Activated gamma-delta T cell treated with anti-CD3 and anti-CD28 coated beads, Interleukin-2, amount 50 U/mL, for 16 hours (primary cell): ENCODE measurements around the gene GPR78.

Source experiments
- DNase-seq: peaks from one replicate; pipeline ENCODE4 v3.0.0-alpha.2; 2020; ENCODE audit warnings: low read depth

The GPR78 gene

DNA sequence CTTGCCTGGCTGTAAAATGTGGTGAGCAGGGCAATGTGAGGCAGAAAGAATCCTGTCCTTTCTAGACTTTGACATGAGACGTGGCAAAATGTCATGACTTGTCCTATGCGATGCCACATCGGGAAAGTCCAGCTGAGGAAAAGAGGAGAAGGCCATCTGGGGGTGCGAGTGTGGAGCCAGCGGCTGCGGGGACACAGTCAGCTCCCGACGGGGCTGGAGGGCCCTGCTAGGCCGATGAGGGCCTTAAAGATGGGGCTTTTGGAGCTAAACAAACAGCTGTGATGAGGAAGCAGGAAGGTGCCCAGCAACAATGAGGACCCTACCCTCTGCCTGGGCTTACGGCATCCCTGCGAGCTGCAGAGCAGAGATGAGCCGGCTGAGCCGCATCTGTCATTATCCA, 20.1 kb downstream of the GPR78 start:
- no peak for DNase-seq

DNA sequence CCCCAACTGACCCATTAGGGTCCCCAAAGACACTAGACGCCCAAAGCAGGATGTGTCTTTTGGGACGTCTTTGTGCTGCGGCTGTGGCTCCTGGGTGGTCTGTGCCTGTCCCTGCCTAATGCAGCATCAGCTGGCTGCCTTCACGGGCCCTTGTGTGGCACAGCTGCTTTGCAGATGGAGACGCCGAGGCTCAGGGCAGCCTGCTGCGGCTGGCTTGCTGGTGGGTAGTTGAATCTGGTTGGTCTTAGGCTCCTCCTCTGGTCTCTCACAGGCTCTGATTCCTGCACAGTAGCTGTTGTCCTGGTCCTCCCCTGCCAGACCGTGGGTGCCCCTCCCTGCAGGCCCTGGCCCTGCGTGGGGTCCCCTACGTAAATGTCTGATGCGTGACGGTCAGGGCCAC, 20.5 kb downstream of the GPR78 start:
- no peak for DNase-seq

DNA sequence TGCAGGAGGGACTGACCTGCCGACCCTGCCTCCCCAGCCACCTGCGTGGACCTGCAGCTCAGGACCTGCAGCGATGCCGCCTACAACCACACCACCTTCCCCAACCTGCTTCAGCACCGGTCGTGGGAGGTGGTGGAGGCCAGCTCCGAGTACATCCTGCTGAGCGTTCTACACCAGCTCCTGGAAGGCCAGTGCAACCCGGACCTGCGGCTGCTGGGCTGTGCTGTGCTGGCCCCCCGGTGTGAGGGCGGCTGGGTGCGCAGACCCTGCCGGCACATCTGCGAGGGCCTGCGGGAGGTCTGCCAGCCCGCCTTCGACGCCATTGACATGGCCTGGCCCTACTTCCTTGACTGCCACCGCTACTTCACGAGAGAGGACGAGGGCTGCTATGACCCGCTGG, 20.9 kb downstream of the GPR78 start:
- no peak for DNase-seq

DNA sequence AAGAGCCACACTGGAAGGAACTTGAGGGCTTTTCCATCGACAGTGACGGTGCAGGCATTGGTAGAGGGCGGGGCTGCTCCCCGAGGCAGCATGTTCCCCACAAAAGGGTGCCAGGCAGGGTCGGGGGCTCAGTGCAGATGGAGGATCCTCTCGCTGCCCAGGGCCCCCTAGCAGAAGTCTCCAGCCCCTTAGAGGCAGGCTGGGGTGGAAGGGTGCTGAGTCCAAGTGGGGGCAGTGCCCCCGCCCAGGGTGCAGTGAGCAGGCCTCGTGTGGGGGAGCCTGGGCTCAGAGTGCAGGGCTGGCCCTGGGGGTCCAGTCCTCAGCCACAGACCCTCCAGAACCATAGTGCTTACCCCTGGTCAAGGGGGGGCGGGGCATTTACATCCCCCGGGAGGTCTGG, 21.4 kb downstream of the GPR78 start:
- no peak for DNase-seq

DNA sequence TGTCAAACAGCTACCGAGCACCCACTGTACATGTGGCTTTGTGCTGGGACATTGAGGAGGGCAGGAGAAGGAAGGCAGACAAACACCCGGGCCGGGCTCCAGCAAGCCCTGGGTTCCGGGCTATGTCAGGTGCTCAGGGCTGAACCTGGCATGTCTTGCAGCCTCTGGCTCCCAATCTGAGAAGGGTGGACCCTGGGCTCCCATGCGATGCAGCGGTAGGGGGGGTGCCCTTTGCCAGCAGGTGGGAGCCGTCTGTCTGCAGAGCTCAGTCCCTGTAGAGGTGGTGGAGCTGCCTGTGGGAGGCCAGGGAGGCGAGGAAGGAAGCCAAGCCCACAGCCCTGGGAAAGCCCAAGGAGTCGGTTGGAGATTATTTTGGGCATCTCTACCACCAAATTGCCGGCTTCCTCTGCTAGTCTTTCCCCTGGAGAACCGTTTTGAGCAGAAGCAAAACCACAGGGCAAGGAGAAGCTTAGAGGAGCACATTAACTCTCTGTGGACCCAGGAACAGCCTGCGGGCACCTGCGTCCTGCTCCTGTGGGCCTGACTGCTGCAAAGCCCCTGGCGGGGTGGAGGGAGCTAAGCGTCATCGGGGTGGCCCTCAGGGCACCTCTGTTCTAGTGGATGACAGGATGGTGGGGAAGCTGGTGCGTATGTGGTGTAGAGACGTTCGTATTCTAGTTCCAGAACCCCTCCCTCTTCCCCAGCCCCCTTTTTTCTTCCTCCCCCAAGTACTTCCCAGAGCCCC, 22.7 kb downstream of the GPR78 start:
- no peak for DNase-seq

DNA sequence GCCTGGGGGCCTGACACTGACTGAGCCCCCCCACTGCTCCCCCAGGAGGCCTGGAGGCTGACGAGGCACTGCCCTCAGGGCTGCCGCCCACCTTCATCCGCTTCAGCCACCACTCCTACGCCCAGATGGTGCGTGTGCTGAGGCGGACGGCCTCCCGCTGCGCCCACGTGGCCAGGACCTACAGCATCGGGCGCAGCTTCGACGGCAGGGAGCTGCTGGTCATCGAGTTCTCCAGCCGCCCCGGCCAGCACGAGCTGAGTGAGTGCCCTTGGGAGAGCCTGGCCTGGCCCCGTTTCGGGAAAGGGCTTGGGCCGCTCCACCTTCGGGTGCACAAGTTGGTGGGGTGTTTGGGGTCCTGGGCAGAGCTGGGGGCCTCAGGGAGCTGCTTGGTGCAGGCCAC, 23.7 kb downstream of the GPR78 start:
- DNase-seq, result no peak

GRCh38 chr4:8605289-8605688, 25.1 kb downstream of the GPR78 start:
- DNase-seq, result no peak

GRCh38 chr4:8606476-8606875, 26.3 kb downstream of the GPR78 start:
- no peak for DNase-seq

DNA sequence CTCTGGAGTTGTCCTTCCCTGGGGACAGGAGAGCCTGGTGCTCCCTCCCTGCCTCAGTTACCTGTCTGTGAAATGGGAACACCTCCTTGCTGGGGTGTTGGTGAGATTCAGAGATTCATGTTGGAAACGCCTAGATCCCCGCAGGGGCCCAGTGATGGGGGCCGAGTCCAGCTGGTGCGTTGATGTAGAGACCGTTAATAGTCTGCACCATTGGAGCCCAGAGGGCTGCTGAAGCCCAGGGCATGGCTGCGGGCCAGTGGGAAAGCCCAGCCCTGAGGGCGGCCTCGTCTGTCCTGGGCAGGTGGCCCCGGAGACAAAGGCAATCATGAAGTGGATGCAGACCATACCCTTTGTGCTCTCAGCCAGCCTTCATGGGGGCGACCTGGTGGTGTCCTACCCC, 26.8 kb downstream of the GPR78 start:
- no peak for DNase-seq

DNA sequence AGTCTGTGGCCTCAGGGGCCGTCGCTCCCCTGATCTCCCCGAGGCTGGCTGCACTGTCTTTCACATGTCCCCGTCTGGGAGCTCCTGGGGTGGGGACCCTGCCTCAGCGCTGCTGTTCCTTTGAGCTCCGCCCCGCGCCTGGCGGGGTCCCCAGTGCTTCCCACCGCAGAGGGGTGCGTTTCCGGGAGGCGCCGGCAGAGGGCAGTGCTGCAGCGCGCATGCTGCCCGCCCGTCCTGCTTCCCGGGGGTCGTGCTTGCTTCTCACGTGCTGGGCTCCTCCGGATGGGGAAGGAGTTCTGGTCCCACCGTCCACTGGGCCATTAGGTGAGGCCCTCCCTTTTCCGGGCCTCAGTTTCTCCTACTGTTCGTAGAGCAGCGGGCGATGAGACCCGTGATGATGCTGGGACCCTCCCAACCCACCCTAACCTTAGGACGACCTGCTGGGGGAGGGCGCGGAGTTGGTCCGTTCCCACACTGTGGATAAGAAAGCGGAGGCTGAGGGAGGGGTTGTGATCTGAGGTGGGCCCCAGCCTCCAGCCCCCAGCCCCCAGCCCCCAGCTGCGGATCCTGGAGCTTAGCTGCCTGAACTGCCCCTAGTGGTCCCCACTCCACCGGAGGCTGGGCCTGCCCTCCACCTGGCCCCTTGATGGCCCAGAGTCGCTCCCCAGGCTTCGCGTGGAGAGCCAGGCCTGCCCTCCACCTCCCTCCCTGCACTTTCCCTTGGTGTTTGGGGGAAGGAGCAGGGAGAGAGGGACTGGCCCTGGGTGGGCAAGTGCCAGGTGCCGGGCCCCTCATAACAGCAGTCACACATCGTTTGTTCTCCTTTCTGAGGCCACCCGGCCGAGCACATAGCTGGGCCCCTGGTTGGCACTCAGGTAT, 27.6 kb downstream of the GPR78 start:
- peak; percentile 4 for DNase-seq

DNA sequence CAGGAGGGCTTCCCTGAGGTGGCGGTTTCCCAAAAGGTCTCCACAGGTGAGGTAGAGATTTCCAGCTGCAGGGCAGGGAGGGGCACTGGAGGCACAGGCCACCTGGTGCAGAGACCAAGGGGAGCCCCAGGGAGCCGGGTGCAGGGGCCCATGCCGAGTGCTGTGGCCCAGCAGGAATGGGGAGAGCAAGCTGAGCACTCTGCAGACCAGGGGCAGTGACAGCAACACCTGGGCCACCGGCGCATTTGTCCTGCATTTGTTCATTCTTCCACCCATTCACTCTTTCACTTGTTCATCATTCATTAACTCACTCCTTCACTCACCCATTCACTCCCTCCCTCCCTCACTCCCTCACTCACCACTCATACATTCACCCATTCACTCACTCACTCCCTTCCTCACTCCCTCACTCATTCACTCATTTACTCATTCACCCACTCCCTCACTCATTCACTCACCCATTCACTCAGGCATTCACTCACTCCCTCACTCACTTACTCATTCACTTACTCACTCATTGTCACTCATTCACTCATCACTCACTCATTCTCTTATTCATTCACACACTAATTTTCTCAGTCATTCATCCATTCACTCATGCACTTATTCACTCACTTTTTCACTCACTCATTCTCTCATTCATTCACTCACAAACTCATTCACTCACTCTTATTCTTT, 28.7 kb downstream of the GPR78 start:
- no peak for DNase-seq

DNA sequence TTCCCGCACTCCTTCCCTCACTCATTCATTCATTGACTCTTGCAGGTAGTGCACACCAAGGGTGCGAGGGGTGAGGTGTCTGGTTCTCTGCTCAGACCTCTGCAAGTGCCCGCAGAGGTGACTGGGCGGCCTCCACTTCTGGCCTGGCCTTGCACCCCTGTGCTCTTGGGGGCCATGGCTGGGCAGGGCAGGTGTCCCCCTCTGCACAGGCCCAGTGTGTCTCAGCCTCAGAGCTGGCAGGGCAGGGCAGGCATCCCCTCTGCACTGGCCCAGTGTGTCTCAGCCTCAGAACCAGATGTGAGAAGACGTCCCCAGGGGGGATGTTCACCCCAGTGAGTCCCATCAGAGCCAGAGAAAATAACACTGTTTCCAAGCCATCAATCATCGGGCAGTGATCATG, 29.2 kb downstream of the GPR78 start:
- DNase-seq, result no peak

DNA sequence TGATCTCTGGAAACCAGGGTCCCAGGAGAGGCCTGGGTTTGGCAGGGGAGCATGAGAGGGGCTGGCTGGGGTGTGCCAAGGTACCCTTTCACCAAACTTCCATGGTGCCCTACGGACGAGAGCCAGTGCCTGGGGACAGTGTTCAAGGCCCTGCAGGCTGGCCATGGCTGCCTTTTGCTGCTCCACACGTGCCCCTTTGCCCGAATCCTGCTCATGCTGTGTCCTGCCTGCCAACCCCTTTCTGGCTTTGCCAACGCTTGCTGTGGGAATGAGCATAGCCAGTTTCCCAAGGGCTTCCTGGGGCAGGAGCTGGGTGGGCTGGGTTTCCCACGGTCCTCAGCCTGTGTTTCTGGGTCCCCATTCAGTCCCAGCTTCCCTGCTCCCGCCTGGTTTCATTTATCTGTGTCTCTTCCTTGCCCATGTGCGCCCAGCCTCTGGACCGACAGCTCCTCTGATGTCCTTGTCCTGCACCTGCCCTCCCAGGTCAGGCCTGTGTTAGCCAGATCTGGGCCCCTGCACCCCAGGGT, 29.7 kb downstream of the GPR78 start:
- DNase-seq, result no peak

- no peak for DNase-seq
Observed at GRCh38 chr4:8610858-8611616, 30.8 kb downstream of the GPR78 start.

GRCh38 chr4:8612646-8613045, 32.5 kb downstream of the GPR78 start:
- DNase-seq, result no peak

- DNase-seq, result no peak
Observed at GRCh38 chr4:8613421-8614364, 33.5 kb downstream of the GPR78 start.

DNA sequence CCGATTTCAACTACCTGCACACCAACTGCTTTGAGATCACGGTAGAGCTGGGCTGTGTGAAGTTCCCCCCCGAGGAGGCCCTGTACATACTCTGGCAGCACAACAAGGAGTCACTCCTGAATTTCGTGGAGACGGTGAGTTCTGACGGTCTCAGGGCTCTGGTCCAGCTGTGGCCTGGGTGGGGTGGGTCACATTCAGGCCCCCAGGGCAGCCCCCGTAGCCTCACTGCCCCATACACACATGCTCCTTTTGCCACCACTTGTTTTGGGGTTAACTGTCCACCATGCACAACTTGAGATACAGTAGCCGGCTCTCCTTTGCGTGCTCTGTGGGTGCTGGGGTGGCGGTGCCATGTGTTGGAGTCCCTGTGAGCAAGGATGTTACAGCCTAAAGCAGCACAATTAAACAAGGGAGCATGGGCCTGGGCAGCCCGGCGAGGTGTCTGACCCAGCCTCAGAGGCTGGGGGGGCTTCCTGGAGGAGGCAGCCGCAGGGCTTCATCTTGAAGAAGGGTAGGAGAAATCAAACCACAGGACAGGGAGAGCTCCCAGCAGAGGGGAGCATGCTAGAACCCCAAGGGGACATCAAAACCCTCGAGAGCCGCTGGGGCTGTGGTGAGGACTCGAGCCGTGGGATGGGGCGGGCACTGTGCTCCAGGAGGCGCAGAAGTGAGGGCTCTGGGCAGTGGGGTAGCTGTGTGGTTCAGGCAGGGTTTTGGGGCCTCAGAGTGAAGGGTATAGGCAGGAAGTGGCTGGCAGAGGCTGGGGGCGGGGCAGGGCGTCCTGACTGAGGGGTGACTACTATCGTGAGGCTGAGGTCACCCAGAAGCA, 34.4 kb downstream of the GPR78 start:
- no peak for DNase-seq

DNA sequence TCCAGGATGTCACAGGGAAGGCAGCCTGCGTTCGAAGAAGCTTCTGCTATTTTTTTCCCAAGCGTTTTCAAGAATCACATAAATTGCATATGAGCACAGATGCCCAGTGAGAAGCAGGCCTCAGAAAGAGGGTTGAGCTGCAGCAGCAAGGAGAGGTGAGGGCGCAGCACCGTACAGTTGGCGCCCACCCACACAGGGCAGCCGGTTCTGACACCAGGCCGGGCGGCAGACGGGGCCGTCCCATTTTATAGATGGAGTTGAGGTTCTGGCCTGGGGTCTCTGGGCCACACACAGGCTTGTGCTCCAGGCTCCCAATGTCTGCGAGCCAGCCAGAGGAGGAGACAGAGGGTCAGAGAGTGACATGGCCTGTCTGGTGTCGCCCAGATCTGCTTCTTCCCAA, 35.2 kb downstream of the GPR78 start:
- no peak for DNase-seq

GRCh38 chr4:8615921-8616787, 36.0 kb downstream of the GPR78 start:
- no peak for DNase-seq
